Activated naive CD4-positive, alpha-beta T cell treated with anti-CD3 and anti-CD28 coated beads, Interleukin-2, amount 50 U/mL, for 72 hours (primary cell): ENCODE results near the gene RACK1. TPM values are rescaled to one million over a fixed set of nuclear protein-coding genes. Genes with fewer than 3 reads are reported as not detected.
"Not testable (repeated sequence)": the region's sequence is repeated elsewhere in the genome, so short reads cannot be mapped to it uniquely, and the experiment has no call there.

Experiments
- ATAC-seq, 2 donors: fragments of 150-1000 bp; cut with Tn5 transposase; 2 replicates each; pipeline ENCODE4 v1.10.0; 2021; ENCODE audit warnings: mild to moderate bottlenecking in 2 of 2, moderate library complexity in 2 of 2
- DNase-seq, 2 donors: peaks; one replicate each; pipeline ENCODE4 v3.0.0; 2021 to 2022; ENCODE audit warnings: low spot score in 2 of 2
- H3K27ac Mint-ChIP-seq, 2 donors: one replicate each; pipeline ENCODE4 v1.8.0; 2022; ENCODE audit warnings: mild to moderate bottlenecking in 2 of 2, mixed read lengths in 2 of 2
- H3K36me3 Mint-ChIP-seq, 2 donors: one replicate each; pipeline ENCODE4 v1.8.0; 2022; ENCODE audit warnings: mixed read lengths in 2 of 2
- H3K9me3 Mint-ChIP-seq, 2 donors: one replicate each; pipeline ENCODE4 v1.8.0; 2022; ENCODE audit warnings: mixed read lengths in 2 of 2
- total RNA-seq, 2 donors: library from RNA; stranded (reverse); gene quantifications; one replicate each; pipeline ENCODE4 v1.2.3, GENCODE V29; 2022

Gene RACK1
- total RNA-seq, 2 donors from 2014 or later = 2,392 to 2,665 TPM

DNA sequence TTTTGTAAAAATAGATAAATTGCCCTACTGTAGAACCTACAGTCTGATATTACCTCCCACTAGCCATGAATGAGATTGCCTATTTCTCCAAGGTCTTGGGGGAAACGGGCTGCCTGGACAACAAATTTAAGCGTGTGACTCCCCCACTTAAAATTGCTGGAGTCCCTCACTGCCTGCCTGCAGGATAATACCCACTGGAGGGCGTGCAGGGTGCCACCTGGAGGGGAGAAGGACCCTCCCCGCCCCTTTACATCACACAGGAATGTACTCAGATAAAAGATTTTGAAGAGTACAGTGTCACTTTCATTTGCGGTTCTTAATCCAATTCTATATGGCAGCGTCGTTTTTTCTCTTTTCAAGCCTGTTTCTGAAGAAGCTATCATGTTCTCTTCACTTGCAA is 32.5 kb downstream of the RACK1 start:
- Mint-ChIP-seq H3K36me3 (peaks cover 5% of the 10 kb centered on the region in 2 donors), H3K9me3 (no peaks in the 10 kb centered on the region), H3K27ac (no peak overlapping the region)
- no peak for DNase-seq
- no peak for ATAC-seq

DNA sequence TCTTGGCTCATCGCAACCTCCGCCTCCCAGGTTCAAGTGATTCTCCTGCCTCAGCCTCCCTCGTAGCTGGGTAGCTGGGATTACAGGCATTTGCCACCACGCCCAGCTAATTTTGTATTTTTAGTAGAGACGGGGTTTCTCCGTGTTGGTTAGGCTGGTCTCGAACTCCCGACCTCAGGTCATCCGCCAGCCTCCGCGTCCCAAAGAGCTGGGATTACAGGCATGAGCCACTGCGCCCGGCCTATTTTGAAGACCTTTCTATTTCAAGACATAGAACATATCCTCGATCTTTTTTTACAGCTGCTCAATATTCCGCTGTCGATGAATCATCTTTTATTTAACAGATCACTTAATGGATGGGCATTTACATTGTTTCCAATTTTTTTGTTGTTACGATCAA is 33.0 kb downstream of the RACK1 start:
- not testable (repeated sequence) for ATAC-seq, DNase-seq, H3K27ac Mint-ChIP-seq, H3K9me3 Mint-ChIP-seq
- H3K36me3 Mint-ChIP-seq = peaks cover 5 to 10% of the 10 kb centered on the region in 2 donors

DNA sequence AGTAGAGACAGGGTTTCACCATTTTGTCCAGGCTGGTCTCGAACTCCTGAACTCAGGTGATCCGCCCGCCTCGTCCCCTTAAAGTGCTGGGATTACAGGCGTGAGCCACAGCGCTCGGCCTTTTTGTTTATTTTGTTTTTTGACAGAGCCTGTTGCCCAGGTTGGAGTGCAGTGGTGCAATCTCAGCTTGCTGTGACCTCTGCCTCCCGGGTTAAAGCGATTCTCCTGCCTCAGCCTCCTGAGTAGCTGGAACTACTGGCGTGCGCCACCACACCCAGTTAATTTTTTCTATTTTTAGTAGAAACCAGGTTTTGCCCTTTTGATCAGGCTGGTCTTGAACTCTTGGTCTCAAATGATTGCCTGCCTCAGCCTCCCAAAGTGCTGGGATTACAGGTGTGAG is 33.6 kb downstream of the RACK1 start:
- H3K36me3 Mint-ChIP-seq = peaks cover 5 to 13% of the 10 kb centered on the region in 2 donors
- not testable (repeated sequence) for H3K27ac Mint-ChIP-seq, ATAC-seq, H3K9me3 Mint-ChIP-seq, DNase-seq

DNA sequence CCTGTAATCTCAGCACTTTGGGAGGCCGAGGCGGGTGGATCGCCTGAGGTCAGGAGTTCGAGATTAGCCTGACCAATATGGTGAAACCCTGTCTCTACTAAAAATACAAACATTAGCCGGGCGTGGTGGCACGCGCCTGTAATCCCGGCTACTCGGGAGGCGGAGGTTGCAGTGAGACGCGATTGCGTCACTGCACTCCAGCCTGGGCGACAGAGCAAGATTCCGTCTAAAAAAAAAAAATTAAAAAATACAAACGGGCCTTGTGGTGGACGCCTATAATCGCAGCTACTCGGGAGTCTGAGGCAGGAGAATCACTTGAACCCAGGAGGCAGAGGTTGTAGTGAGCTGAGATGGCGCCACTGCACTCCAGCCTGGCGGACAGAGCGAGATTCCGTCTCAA is 34.7 kb downstream of the RACK1 start:
- peaks cover 5 to 13% of the 10 kb centered on the region in 2 donors for H3K36me3 Mint-ChIP-seq
- not testable (repeated sequence) for H3K27ac Mint-ChIP-seq, H3K9me3 Mint-ChIP-seq, ATAC-seq, DNase-seq

DNA sequence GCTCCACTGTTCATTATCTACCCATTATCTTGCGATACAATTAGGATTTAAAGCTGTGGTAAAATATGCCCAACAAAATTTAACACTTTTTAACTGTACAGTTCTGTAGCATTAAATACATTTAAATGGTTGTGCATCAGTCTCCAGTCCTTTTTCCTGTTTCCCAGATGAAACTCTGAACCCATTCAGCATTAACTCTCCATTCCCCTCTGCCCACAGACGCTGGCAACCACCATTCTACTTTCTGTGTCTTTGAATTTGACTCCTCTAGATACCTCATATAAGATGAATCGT is 35.8 kb downstream of the RACK1 start:
- no peak for ATAC-seq
- H3K27ac Mint-ChIP-seq = peak overlapping the region; percentile 97 to 99
- DNase-seq = no peak

DNA sequence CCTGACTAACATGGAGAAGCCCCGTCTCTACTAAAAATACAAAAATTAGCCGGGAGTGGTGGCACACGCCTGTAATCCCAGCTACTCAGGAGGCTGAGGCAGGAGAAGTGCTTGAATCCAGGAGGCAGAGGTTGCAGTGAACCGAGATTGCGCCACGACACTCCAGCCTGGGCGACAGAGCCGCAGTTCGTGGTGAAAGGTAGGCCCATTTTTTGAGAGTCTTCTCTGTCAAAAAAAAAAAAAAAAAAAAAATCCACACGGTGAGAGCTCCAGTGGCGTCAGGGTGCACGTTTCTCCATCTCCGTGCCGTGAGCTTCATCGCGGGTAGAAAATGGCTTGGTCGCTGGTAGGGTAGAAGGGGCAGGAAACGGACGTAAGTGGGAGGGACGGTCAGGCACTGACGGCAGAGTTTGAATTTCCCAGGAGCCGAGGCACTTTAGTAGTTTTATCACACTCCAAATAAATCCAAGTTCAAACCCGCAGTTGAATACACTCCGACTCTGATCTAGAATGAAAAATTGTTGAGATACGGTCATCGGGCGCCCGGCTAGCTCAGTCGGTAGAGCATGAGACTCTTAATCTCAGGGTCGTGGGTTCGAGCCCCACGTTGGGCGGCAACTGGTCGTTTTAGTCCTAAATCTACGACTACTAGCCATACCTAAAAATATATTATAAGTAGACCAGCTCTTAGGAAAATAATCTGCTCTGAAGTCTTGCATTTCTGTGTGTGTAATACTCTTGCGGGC is 36.3 kb downstream of the RACK1 start:
- H3K9me3 Mint-ChIP-seq = no peaks in the 10 kb centered on the region
- DNase-seq (peak; percentile 80 to 85), ATAC-seq (peak; percentile 63 to 68)
- H3K36me3 Mint-ChIP-seq = peaks cover 5 to 13% of the 10 kb centered on the region in 2 donors
- H3K27ac Mint-ChIP-seq = peak overlapping the region; percentile 97 to 99

More for the DNA sequence above, 35.8 kb downstream of the RACK1 start:
- H3K9me3 Mint-ChIP-seq = no peaks in the 10 kb centered on the region
- H3K36me3 Mint-ChIP-seq = peaks cover 5 to 13% of the 10 kb centered on the region in 2 donors

DNA sequence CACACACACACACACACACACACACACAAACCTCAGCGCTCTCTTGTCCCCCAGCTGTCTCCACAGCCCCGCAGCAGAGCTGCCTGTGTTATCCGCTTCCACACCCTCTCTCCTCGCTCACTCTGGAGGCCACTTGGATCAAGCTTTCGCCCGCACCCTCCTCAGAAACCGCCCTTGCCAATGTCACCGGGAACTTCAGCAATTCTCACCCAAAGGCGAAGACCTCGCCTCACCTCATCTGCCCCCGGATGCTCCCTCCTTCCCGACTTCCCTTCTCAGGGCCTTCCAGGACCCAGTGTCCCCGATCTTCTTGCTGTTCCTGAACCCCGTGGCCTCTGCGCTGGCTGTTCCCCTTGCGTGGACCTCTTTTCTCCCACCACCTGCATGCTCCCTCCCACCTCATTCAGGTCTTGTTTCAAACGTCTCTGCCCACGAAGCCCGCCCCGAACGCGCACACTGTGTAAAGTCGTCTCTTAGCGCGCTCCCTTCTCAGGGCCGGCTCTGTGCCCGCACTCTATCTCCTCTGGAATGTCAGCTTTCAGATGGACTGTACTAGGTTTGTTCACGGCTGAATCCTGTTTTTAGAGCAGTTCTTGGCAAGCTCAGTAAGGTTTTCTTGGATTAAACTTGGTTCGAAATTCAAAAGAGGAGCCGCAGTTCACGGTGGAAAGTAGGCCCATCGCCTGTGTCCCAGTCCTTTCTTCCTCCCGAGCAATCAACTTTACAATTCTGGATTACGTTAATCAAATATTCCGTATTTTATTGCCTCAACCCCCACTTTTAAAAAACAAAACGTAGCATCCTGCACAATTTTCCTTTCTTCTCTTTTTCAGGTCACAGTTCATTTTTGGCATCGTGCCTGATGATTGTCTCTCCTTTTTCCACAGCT is 37.7 kb downstream of the RACK1 start:
- Mint-ChIP-seq H3K27ac (peak overlapping the region; percentile 97 to 99), H3K36me3 (peaks cover 5 to 13% of the 10 kb centered on the region in 2 donors), H3K9me3 (no peaks in the 10 kb centered on the region)
- DNase-seq (no peak), ATAC-seq (peak; percentile 15 to 24)

DNA sequence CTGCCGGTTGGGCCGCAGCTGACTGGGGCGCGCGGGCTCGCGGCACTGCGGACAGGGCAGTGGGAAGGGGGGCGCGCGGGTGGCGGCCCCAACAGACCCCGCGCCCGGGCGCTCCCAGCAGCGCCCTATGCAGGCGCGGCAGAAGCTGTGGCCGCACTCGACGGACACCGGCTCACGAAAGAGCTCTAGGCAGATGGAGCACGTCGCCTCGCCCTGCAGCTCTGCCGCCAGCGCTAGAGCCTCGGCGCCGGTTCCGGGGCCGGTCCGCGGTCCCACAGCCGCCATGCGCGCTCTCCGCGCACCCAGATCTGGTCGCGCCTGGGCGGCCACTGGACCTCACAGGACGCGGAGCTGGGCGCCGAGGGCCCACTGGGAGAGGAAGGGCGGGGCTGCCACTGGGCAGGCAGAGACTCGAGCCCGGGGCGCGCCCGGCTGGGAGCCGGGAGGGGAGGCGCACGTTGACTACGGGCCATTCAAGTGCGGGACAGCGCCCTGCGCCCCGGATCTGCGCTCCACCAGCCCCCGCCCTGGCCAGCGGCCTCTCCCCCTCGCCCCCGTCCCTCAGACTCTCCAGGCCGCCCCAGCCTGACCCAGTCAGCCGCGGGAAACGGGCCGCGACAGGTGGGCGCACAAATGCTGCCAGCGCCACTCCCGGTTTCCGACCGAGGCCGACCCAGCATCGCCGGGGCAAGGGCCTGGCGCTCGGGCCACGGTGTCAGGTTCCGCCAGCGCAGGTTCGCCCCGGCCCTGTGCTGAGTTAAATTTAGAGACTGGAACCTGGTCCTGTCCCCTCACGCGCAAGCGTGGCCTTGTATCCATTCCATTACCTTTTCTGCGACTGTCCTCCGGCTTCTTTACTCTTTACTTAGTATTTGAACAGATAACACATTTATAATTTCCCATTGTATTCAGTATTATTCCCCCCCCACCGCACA is 38.6 kb downstream of the RACK1 start, which contains the start of gene TRIM7:
Gene TRIM7 (minus strand): TSS at position 371 of the 935 bp plus-strand sequence. CDS start 86 bp downstream, at position 285.
- ATAC-seq (no peak), DNase-seq (peak in 1 of 2 donors; percentile 50)
- Mint-ChIP-seq H3K27ac (peak within 1 kb of the TSS in 1 of 2 donors; percentile 97), H3K9me3 (no peaks in the 10 kb centered on the region), H3K36me3 (peaks cover 5 to 13% of the 10 kb centered on the region in 2 donors)

DNA sequence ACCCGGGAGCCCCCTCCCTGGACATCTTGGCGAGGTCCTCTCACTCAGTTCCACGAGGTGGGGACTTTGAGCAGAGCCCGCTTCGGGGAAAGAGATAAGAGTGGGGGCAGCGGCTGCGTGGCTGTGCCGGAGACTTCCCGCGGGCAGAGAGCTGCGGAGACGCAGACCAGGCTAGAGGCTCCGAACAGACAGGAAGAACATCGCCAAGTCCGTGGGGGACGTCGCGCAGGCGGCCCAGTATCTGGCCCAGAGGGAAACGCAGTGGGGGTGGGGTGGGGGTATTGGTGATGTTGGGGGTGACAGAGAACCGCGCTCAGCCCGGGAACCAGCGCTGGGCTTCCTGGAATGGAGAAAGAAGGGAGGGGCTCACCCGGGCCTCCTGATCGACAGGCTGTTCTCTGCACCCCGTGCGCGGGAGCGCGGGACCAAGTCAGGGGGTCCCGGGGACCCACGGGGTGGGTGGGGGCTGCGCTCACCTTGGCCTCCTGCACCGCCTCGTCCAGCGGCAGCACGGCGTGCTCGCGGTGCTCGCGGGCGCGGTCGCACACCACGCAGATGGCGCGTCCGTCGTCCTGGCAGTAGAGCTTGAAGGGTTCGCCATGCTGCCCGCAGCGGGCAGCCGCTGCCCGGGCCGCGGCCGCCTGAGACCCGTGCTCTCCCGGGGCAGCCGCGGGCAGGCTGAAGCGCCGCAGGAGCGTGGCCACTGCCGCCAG is 39.4 kb downstream of the RACK1 start:
- DNase-seq (no peak), ATAC-seq (no peak)
- no peak overlapping the region for H3K27ac Mint-ChIP-seq

DNA sequence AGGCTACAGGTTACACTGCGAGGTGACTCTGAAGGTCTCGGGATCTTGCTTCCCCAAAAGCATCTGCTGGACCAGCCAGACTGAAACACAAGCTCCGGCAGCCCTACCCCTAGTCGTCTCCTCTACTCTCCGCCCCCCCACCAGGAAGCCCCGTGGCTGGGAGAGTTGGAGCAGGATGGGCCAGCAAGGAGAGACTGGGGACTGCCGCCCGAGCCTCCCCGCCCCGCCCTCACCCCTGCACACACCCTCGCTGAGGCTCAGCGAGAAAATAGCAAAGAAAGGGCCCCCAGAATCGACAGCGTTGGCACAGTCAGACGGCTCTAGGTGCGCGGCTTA is 40.0 kb downstream of the RACK1 start:
- DNase-seq (no peak), ATAC-seq (no peak)
- Mint-ChIP-seq H3K27ac (no peak overlapping the region), H3K36me3 (peaks cover 5 to 13% of the 10 kb centered on the region in 2 donors), H3K9me3 (no peaks in the 10 kb centered on the region)

More for the DNA sequence above, 39.4 kb downstream of the RACK1 start:
- Mint-ChIP-seq H3K36me3 (peaks cover 5 to 13% of the 10 kb centered on the region in 2 donors), H3K9me3 (no peaks in the 10 kb centered on the region)

DNA sequence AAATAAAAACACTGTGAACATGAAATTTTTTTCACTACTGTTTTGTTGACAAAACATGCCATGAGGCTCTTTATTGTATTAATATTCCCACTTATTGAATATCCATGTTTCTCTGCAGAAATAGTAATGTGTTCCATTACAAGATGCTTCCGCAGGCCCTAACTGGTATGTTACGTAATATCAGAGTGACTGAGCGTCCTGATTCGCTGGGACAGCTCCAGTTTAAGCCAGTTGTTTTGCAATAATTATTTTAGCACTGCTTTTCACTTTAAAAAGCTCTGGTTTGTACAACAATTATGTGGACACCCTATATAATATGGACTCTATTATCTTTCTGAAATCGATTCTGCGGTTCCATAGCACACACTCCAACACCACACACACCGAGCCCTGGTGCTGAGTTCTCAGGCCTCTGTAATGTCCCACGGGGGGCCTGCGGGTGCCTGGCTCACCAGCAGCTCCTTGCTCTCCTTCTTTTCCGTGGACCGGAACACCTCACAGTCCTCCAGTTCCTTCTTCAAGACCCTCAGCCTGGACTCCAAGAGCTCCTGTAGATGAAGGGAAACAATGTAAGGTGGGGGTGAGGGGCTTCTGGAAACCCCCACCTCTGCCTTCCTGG is 40.5 kb downstream of the RACK1 start:
- Mint-ChIP-seq H3K27ac (no peak overlapping the region), H3K9me3 (no peaks in the 10 kb centered on the region), H3K36me3 (peaks cover 5 to 13% of the 10 kb centered on the region in 2 donors)
- DNase-seq (no peak), ATAC-seq (no peak)

DNA sequence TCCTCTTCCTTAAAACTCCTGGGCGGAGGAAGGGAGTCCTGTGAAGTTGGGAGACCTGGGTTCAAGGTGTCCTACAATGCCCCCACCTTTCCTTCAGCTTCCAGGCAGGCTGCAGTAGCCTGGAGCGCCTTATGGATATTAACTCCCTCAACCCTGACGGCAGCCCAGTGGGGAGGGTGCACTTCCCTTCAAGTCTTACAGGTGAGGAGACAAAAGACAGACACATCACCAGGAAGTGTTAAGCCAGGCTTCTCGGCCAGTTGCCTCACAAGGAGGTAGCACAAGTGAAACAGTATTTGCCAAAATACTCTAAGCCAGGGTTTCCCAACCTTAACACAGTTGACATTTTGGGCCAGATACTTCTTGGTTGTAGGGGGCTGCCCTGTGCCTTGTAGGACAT is 42.9 kb downstream of the RACK1 start:
- H3K9me3 Mint-ChIP-seq = no peaks in the 10 kb centered on the region
- DNase-seq = no peak
- H3K27ac Mint-ChIP-seq = no peak overlapping the region
- H3K36me3 Mint-ChIP-seq = peaks cover 0 to 4% of the 10 kb centered on the region in 2 donors
- no peak for ATAC-seq

DNA sequence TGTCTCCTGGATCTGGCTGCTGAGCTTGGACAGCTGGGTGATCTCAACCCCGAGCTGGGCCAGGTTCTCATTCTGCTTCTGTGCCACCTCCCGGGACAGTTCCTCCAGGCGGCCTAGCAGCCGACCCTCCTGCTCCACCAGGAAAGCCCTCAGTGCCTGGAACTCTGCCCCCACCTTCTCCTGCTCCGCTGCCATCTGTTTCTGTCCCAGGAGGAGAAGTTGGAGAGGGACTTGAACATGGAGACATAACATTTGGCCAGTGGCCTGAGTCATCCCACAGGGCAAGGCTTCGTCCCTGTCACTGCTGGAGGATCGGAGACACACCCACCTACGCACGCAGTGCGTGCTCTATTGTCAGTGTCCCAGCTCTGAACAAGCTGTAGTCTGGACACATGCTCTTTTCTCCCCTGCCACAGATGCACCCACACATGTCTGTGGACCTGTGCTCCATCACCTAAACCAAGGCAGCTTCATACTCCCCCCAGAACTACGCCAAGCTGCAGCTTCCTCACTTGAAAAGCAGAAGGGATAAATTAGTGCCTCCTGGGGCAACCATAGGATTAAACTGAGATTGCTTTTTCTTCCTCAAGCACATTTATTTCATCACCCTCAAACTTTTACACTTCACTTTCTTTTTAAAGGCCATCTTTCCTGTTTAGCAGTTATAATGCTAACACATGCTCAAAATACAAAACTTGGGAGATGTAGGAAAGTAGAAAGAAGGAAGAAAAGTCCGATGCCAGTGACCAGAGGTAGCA is 43.6 kb downstream of the RACK1 start:
- H3K27ac Mint-ChIP-seq = no peak overlapping the region
- no peaks in the 10 kb centered on the region for H3K9me3 Mint-ChIP-seq
- H3K36me3 Mint-ChIP-seq = no peaks in the 10 kb centered on the region
- DNase-seq (no peak), ATAC-seq (no peak)

DNA sequence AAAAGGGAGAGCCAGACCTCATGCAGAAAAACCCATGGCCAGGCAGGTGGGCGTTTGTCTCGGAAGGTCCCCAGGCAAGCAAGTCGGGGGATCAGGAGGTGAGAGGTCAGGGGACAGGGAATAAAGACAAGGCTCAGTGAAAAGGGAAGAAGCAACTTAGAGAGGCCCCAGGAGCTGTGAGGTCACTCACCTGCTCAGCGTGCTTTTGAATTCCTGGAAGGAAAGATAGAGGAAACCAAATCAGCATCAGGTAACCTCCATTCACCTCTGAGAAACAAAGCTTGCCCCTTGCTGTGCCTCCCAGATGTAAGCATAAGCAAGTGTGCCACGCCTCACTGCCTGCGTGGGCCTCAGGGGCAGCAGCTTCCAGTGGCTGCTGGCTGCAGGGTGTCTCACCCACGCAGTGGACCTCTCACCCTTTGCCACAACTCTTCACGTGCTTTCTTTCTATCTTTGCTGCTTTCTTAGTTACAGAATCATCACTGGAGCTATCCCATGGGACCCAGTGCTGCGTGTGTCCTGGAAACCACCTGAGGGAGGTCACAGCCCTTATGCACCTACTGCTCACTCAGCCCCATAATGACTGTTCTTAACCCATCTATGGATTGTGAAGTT is 44.7 kb downstream of the RACK1 start:
- H3K27ac Mint-ChIP-seq = no peak overlapping the region
- no peaks in the 10 kb centered on the region for H3K36me3 Mint-ChIP-seq
- ATAC-seq (no peak), DNase-seq (no peak)
- H3K9me3 Mint-ChIP-seq = no peaks in the 10 kb centered on the region
